Activated naive CD4-positive, alpha-beta T cell treated with anti-CD3 and anti-CD28 coated beads, Interleukin-2, amount 10 ng/mL, durations not matched to agents 7 days and 5 days (primary cell): ENCODE results near the gene SLC12A6.
A peak's percentile ranks its signal among the peaks of the same experiment; 100 is the strongest.
"Not testable (repeated sequence)": the region's sequence is repeated elsewhere in the genome, so short reads cannot be mapped to it uniquely, and the experiment has no call there.

Experiments used
- CTCF ChIA-PET: fragments of 350-600 bp; sonication (Branson Sonifier 250); formaldehyde crosslinking; loops from one replicate; lab custom pipeline; 2021; ENCODE audit warnings: antibody characterized with exemption; lab: Charles Lee
- DNase-seq: peaks from one replicate; pipeline ENCODE4 v3.0.0-alpha.2; 2020
- H3K27ac Mint-ChIP-seq: one replicate; pipeline ENCODE4 v1.8.0; 2021; ENCODE audit warnings: mild to moderate bottlenecking, moderate library complexity, mixed read lengths
- H3K27me3 Mint-ChIP-seq: one replicate; pipeline ENCODE4 v1.8.0; 2021; ENCODE audit warnings: mild to moderate bottlenecking, mixed read lengths
- H3K36me3 Mint-ChIP-seq: one replicate; pipeline ENCODE4 v1.8.0; 2021; ENCODE audit warnings: mixed read lengths
- H3K4me1 Mint-ChIP-seq: one replicate; pipeline ENCODE4 v1.8.0; 2021; ENCODE audit warnings: mixed read lengths
- H3K4me3 Mint-ChIP-seq: one replicate; pipeline ENCODE4 v1.8.0; 2021; ENCODE audit warnings: mild to moderate bottlenecking, moderate library complexity, mixed read lengths
- H3K9me3 Mint-ChIP-seq: one replicate; pipeline ENCODE4 v1.8.0; 2021; ENCODE audit warnings: mixed read lengths

The SLC12A6 gene

DNA sequence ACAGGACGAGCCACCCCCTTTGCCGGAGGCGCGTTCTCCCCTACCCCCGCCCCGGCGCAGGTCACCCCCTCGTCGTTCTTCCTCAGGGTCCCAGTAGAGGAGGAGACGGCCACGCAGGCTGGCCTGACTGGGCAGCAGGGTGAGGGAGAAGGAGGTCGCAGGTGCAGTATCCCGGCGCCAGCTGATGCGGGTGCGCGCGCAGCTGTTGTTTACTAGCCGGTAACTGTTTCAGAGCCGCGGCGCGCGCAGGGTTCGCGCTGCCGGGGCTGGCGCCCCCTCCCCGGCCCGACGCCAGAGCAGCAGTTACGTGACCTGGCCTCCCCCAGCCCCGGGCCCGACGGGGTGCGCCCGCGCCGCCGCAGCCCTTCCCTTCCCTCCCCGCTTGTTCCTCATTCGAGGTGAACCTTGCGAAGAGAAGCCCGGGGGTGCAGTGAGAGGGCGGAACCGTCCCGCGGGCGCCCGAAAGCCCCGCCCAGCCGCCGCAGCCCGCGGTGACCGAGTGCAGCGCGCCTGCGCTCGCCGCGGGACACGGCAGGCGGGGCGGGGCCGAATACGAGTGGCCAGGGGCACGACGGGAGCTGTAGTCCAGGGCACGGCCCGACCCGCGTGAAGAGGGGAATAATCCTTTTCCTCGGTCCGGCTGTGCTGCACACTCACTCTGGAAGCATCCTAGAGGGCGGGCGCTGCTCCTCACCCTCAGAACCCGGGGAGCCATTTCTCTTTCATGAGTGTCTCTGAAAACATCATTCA lies at the start of gene SLC12A6:
Gene SLC12A6, minus strand, starts transcription at position 225 of the 750 bp plus-strand sequence. CDS start 1,101 bp downstream, outside the sequence.
- peak; percentile 92 for DNase-seq
- Mint-ChIP-seq H3K4me1 (peaks cover 62% of the 10 kb centered on the region), H3K36me3 (peaks cover 27% of the 10 kb centered on the region), H3K27me3 (peaks cover 5% of the 10 kb centered on the region), H3K9me3 (no peaks in the 10 kb centered on the region), H3K4me3 (peak within 1 kb of the TSS; percentile 98), H3K27ac (peak within 1 kb of the TSS; percentile 93)
- CTCF ChIA-PET = interaction anchor here (0.8 to 2.2 kb wide), 3 partner anchors 9 to 97 kb away, joined by 4 to 10 read pairs (median 10); partner anchors contain the start of gene LPCAT4

DNA sequence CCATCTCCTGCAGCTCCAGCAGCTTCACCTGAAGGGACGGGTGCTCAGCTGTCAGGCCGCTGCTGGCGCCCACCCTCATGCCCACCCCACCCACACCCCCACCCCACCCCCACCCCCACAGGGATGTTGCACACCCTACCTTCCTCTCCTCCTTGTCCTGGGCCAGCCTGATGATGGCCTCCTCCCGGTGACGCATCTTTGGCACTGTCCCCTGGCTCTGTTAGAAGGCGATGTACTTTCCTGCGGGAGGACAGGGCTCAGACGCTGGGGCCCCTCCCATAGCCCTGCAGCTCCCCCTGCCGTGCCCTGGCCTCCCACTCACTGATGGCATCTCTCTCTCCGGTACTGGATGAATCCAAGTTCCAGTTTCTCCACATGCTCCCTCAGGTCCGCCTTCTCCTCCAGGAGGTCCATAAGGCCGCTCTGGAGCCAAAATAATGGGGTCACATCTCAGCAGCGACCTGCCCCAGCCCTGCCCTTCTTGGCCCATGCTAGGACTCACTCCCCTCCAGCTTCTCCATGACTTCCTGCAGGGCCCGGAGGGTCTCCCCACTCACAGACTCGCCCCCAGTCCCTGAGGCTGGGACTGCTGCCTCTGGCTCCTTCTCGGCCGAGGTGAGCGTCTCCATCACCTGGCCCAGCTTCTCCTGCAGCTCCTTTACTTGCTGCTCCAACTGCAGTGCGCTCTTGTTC lies 44.4 kb upstream of the SLC12A6 start:
- DNase-seq, H3K4me3 Mint-ChIP-seq, H3K36me3 Mint-ChIP-seq, H3K27ac Mint-ChIP-seq, H3K27me3 Mint-ChIP-seq, CTCF ChIA-PET, H3K4me1 Mint-ChIP-seq, H3K9me3 Mint-ChIP-seq: not testable (repeated sequence)

DNA sequence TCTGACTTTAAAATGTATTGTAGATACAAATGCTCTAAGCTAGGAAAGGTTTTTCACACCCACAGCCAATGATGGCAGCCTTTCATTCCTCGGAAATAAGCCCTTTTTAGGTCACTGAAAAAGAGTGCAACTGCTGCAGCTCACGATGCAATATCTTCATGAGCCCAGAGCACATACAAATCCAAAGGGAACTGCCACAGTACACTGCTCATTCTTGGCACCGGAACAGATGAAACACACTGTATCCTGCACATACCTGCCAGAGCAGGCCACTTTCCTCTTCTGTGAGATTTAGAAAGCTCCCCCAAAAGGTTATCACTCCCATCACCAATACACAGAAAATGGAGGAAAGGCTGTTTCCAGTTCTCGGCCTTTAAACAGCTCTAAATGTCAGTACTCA lies 42.9 kb upstream of the SLC12A6 start:
- CTCF ChIA-PET, H3K27ac Mint-ChIP-seq, H3K4me1 Mint-ChIP-seq, H3K36me3 Mint-ChIP-seq, H3K27me3 Mint-ChIP-seq, H3K4me3 Mint-ChIP-seq, H3K9me3 Mint-ChIP-seq, DNase-seq: not testable (repeated sequence)

DNA sequence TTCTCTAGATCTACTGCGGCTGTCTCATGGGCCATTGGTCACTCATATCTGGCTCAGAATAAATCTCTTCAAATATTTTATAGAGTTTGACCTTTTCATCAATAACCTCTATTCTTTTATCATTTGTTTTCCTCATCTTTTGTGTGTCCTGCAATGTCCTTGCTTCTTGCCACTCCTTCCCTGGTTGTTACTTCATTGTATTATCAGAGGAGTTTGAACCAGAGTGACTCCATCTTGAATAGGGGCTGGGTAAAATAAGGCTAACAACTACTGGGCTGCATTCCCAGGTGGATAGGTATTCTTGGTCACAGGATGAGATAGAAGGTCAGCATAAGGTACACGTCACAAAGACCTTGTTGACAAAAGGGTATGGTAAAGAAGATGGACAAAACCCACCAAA lies 39.3 kb upstream of the SLC12A6 start:
- H3K27ac Mint-ChIP-seq = no peak overlapping the region
- CTCF ChIA-PET = interaction anchor here (1.0 kb wide), 1 partner anchor 9 kb away, joined by 3 read pairs; no protein-coding TSS in a partner anchor
- H3K4me1 Mint-ChIP-seq = no peaks in the 10 kb centered on the region
- no peaks in the 10 kb centered on the region for H3K27me3 Mint-ChIP-seq
- H3K4me3 Mint-ChIP-seq = no peak overlapping the region
- peaks cover 2% of the 10 kb centered on the region for H3K36me3 Mint-ChIP-seq
- no peak for DNase-seq
- H3K9me3 Mint-ChIP-seq = no peaks in the 10 kb centered on the region

DNA sequence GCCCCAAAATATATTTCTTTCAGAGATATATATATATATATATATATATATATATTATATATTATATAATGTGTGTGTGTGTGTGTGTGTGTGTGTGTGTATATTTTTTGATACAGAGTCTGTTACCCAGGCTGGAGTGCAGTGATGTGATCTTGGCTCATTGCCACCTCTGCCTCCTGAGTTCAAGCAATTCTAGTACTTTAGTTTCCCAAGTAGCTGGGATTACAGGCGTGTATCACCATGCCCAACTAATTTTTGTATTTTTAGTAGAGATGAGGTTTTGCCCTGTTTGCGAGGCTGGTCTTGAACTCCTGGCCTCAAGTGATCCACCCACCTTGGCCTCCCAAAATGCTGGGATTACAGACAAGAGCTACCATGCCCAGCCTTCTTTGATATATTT lies 38.0 kb upstream of the SLC12A6 start:
- H3K36me3 Mint-ChIP-seq, H3K4me3 Mint-ChIP-seq, H3K4me1 Mint-ChIP-seq, H3K9me3 Mint-ChIP-seq, H3K27ac Mint-ChIP-seq, H3K27me3 Mint-ChIP-seq, DNase-seq: not testable (repeated sequence)
- CTCF ChIA-PET = interaction anchor here (1.0 kb wide), 1 partner anchor 212 kb away, joined by 4 read pairs; no protein-coding TSS in a partner anchor

DNA sequence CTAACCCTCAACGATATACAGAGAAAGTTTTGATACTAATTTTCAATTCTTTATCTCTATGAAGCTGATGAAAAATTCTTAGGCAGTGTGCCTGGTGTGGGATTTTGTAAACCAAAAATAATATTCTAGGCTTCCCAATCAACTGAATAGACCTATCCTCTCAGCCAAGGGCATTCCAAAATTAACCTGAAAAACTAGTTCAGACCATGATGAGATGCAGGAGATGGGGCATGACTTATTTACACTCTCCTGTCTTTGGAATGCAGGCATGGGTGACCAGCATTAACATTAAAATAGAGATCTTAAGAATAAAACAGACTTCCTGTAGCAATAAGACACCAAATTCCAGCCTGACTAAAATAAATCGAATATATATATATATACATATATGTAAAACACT lies 37.2 kb upstream of the SLC12A6 start:
- no peak for DNase-seq
- Mint-ChIP-seq H3K27ac (no peak overlapping the region), H3K4me1 (peaks cover 9% of the 10 kb centered on the region), H3K9me3 (peaks cover 2% of the 10 kb centered on the region), H3K36me3 (peaks cover 2% of the 10 kb centered on the region), H3K27me3 (no peaks in the 10 kb centered on the region), H3K4me3 (no peak overlapping the region)
- CTCF ChIA-PET = no interaction called here

DNA sequence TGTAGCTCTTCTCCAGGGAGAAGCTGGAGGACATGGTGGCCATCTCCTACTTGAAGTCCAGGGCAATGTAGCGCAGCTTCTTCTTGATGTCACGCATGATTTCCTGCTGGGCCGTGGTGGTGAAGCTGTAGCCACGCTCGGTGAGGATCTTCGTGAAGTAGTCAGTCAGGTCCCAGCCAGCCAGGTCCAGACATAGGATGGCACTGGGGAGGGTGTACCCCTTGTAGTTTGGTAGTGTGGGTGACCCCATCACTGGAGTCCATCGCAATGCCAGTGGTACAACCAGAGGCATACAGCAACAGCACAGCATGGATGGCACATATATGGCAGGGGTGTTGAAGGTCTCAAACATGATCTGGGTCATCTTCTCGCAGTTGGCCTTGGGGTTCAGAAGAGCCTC lies 36.4 kb upstream of the SLC12A6 start:
- H3K9me3 Mint-ChIP-seq = peaks cover 2% of the 10 kb centered on the region
- peaks cover 2% of the 10 kb centered on the region for H3K36me3 Mint-ChIP-seq
- CTCF ChIA-PET = no interaction called here
- no peaks in the 10 kb centered on the region for H3K27me3 Mint-ChIP-seq
- H3K4me1 Mint-ChIP-seq = peaks cover 13% of the 10 kb centered on the region
- H3K4me3 Mint-ChIP-seq = no peak overlapping the region
- DNase-seq = no peak
- H3K27ac Mint-ChIP-seq = no peak overlapping the region

DNA sequence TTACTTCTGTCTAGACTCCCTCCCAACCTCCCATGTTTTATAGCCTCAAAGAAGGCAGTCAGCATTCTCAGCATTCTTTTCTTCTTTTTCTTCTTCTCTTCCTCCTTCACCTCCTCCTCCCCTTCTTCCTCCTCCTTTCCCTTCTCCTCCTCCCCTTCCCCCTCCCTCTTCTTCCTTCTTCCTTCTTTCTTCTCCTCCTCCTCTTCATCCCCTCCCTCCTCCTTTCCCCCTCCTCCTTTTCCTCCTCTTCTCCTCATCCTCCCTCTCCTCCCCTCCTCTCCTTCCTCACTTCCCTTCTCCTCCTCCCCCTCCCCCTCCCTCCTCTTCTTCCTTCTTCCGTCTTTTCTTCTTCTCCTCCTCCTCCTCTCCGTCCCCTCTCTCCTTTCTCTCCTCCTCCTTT lies 33.1 kb upstream of the SLC12A6 start:
- peaks cover 2% of the 10 kb centered on the region for H3K9me3 Mint-ChIP-seq
- no peak for DNase-seq
- no peaks in the 10 kb centered on the region for H3K27me3 Mint-ChIP-seq
- H3K27ac Mint-ChIP-seq = no peak overlapping the region
- no peaks in the 10 kb centered on the region for H3K36me3 Mint-ChIP-seq
- CTCF ChIA-PET = no interaction called here
- H3K4me1 Mint-ChIP-seq = peaks cover 31% of the 10 kb centered on the region
- no peak overlapping the region for H3K4me3 Mint-ChIP-seq

DNA sequence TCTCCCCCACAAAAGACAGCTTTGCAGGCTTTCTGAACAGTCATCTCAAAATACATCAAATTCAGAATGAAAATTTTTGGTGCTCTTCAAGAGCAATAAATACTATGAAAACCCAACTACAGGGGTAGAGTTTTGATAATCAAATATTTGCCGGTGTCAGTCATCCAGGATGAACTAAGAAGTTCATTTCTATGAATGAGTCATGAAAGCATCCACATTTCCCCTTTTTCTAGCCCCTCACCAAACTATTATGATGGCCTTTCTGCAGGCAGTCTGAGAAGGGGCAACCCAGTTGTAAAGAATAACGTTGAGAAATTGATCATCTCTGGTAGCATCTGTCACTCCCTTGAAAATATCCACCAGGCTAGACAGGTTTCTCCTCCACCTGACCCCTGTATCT lies 32.5 kb upstream of the SLC12A6 start:
- no peak for DNase-seq
- H3K27me3 Mint-ChIP-seq = no peaks in the 10 kb centered on the region
- H3K36me3 Mint-ChIP-seq = no peaks in the 10 kb centered on the region
- CTCF ChIA-PET = no interaction called here
- H3K27ac Mint-ChIP-seq = no peak overlapping the region
- peaks cover 2% of the 10 kb centered on the region for H3K9me3 Mint-ChIP-seq
- H3K4me1 Mint-ChIP-seq = peaks cover 36% of the 10 kb centered on the region
- H3K4me3 Mint-ChIP-seq = no peak overlapping the region

DNA sequence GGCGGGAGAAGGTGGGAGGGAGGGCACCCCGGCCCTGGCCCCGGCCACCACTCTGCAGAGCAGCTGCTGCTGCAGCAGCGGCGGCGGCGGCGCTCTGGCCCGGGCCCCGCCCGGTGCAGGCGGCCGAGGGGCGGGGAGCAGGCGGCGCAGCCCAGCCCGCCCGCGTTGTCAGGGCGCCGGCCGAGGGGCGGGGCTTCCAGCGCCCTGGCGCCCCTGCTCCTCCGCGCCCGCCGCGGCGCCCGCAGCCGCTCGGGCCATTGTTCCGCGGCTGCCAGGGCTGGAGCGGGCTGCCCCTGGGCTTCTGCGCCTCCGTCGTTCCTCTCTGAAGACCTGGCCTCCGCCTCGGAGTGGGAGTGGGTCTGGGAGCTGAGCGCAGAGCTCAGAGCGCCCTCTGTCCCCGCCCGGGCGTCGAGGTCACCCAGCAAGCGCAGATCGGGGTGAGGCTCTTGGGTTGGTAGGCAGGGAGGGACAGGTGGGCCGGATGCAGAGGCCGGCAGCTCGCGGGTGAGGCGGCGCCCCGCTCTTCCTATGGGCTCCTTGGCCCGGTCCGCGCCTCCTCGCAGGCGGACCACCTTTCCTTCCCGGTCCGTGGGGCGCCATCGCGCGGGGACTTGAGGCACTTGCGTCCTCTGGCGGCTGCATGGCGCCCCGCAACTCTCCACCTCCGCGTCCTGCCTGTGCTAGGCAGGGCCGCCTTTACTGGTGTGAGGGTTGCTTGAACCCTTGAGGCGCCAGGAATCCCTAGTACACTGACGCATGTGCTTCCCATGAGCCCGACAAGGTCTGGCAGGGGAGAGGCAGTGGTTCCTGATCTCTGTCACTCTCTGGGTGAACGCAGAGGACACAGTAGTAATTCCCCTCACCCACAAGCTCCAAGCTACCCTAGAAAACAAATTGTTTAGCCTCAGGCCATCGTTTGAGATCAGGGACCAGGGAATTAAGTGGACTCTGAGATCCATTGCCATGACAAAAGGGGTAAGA lies 29.8 kb upstream of the SLC12A6 start, which contains the start of gene LPCAT4:
Gene LPCAT4, minus strand, starts transcription at position 96 of the 981 bp plus-strand sequence. CDS start 96 bp downstream, outside the sequence.
- CTCF ChIA-PET = interaction anchor here (0.7 to 4.1 kb wide), 33 partner anchors 8 to 304 kb away, joined by 3 to 49 read pairs (median 5); partner anchors contain the start of genes GOLGA8B, KATNBL1, NOP10 and NUTM1
- peak; percentile 95 for DNase-seq
- peak within 1 kb of the TSS; percentile 88 for H3K4me3 Mint-ChIP-seq
- peaks cover 57% of the 10 kb centered on the region for H3K4me1 Mint-ChIP-seq
- peak within 1 kb of the TSS; percentile 96 for H3K27ac Mint-ChIP-seq
- H3K36me3 Mint-ChIP-seq = peaks cover 12% of the 10 kb centered on the region
- H3K27me3 Mint-ChIP-seq = no peaks in the 10 kb centered on the region
- H3K9me3 Mint-ChIP-seq = peaks cover 2% of the 10 kb centered on the region

DNA sequence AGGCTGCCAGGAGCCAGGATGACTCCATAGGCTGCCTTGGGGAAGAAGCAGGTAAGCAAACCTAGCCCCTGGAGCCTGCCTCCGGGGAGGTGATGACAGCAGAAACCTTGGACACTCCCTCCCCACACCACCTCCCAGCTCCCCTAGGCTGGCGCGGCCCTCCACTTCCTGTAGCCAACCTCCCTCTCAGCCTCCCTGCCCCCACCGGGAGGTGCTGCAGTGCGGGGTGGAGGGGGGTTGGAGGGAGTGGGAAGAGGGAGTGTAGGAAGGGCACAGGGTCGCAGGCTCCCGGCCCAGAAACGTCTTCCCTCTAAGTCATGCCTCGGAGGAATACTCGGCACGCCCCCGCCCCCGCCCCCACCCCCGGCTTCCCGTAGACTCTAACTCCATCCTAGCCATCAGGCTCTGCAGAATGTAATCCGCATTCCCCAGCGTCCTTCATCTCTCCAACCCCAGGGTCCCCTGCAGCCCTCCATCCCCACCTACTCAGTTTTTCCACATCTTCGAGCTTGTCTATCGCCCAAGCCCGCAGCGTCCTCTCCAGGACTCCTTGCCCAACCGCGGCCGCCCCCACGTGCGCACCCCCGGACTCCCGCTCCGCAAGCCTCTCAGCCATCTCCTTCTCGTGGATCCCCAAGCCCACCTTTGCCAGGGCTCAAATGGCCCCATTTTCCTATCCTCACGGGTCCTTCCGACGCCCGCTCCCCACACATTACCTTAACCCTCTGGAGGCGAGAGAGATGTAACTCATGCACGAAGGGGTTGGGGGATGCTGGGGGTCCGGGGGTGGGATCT lies 28.9 kb upstream of the SLC12A6 start:
- H3K27ac Mint-ChIP-seq = peak overlapping the region; percentile 81
- H3K9me3 Mint-ChIP-seq = peaks cover under 1% of the 10 kb centered on the region
- H3K36me3 Mint-ChIP-seq = peaks cover 20% of the 10 kb centered on the region
- CTCF ChIA-PET = interaction anchor here (0.7 to 4.1 kb wide), 23 partner anchors 10 to 304 kb away, joined by 3 to 49 read pairs (median 6); partner anchors contain the start of genes GOLGA8B, KATNBL1, NOP10 and NUTM1
- peak overlapping the region; percentile 88 for H3K4me3 Mint-ChIP-seq
- no peaks in the 10 kb centered on the region for H3K27me3 Mint-ChIP-seq
- peaks cover 58% of the 10 kb centered on the region for H3K4me1 Mint-ChIP-seq
- DNase-seq = peak; percentile 79

DNA sequence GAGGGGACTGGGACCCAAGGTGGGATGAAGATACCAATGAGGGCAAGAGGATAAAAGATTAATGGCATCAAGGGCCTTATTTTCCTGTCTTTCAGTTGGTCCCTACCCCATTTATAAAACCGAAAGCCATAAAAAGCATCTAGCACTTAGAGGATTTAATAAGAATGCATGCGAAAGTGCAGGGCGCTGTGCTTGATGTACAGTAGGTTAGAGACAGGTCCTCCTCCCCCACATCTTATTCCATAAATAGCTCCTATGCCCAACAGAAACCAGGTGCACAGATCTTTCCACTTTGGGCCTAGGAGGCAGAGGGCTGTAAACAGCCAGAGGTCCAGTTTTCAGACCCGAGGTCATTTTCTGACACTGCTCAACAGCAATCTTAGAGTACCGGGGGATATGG lies 28.3 kb upstream of the SLC12A6 start:
- H3K9me3 Mint-ChIP-seq = no peaks in the 10 kb centered on the region
- H3K36me3 Mint-ChIP-seq = peaks cover 27% of the 10 kb centered on the region
- peak overlapping the region; percentile 88 for H3K4me3 Mint-ChIP-seq
- CTCF ChIA-PET = interaction anchor here (1.0 to 4.1 kb wide), 7 partner anchors 12 to 303 kb away, joined by 3 to 49 read pairs (median 6); partner anchors contain the start of genes NOP10 and NUTM1
- peak; percentile 28 for DNase-seq
- H3K4me1 Mint-ChIP-seq = peaks cover 57% of the 10 kb centered on the region
- H3K27me3 Mint-ChIP-seq = no peaks in the 10 kb centered on the region
- H3K27ac Mint-ChIP-seq = peak overlapping the region; percentile 81
